Right lobe of liver (tissue), 6 donors: ENCODE data around the gene SLC39A6. TPM values are rescaled to one million over a fixed set of nuclear protein-coding genes. Genes with fewer than 3 reads are reported as not detected.
A peak's percentile ranks its signal among the peaks of the same experiment; 100 is the strongest.
"Not testable (repeated sequence)": the region's sequence is repeated elsewhere in the genome, so short reads cannot be mapped to it uniquely, and the experiment has no call there.

Experiments
- ATAC-seq, 4 donors: fragments of 200-7000 bp; cut with Tn5 transposase; one replicate each; pipeline ENCODE4 v1.9.1; 2020; ENCODE audit warnings: mild to moderate bottlenecking in 4 of 4, moderate library complexity in 4 of 4
- DNase-seq, 3 donors: peaks; one replicate each; pipeline ENCODE4 v3.0.0-alpha.2; 2020
- H3K27ac ChIP-seq, 3 donors: fragments of 200-600 bp; one replicate each; pipeline ENCODE4 v1.8.0; 2022
- H3K27me3 ChIP-seq, 2 donors: fragments of 200-600 bp; one replicate each; pipeline ENCODE4 v1.8.0; 2022
- H3K36me3 ChIP-seq, 4 donors: fragments of 200-600 bp; sonication (generic) in 1 of 4; one replicate each; pipeline versions ENCODE4 v1.5.1 to v1.8.0; 2017 to 2022; ENCODE audit warnings: control low read depth in 1 of 4
- H3K4me1 ChIP-seq, 4 donors: fragments of 200-600 bp; sonication (generic) in 1 of 4; one replicate each; pipeline versions ENCODE4 v1.5.1 to v1.8.0; 2017 to 2022; ENCODE audit warnings: control low read depth in 1 of 4
- H3K4me3 ChIP-seq, 3 donors: fragments of 200-600 bp; one replicate each; pipeline ENCODE4 v1.8.0; 2022
- H3K9me3 ChIP-seq, 4 donors: fragments of 200-600 bp; sonication (generic) in 1 of 4; one replicate each; pipeline versions ENCODE4 v1.5.1 to v1.8.0; 2017 to 2022; ENCODE audit warnings: control low read depth in 1 of 4
- POLR2A ChIP-seq: fragments of 450-650 bp; IDR thresholded peaks from one replicate; pipeline ENCODE4 v1.6.1; 2017; ENCODE audit warnings: antibody characterized with exemption, mild to moderate bottlenecking
- WGBS: methylation state at CpG from one replicate; pipeline ENCODE4 v1.1.6; 2018; ENCODE audit warnings: low coverage, low lambda C conversion rate; ENCODE audit not compliant: insufficient coverage; ENCODE audit errors: missing lambda C conversion rate; 5-methylcytosine and 5-hydroxymethylcytosine counted together
- intact Hi-C, 2 donors: fragments of 100-400 bp; cut with DNase I; formaldehyde crosslinking; loops; one replicate each; pipeline versions ENCODE4 v1.11.2 to v1.14.1; 2022
- total RNA-seq, 6 experiments: library from RNA; depleted of rRNA in 2 of 6; stranded (reverse); fragments of >200 nt in 2 of 6; fragmentation: NEBNext Ultra II Directional in 3 of 6; extraction: Animal tissue kit (Norgen Biotek cat#: 25700) in 3 of 6; gene quantifications; one replicate each; pipeline versions ENCODE4 v1.1.0 to v1.2.4, GENCODE V29; 2016 to 2023
- TF ChIP-seq, protein P1 (sequence below), 4 donors: fragments of 200-600 bp in 3 of 4; fragments of 450-650 bp in 1 of 4; IDR thresholded peaks; one replicate each; pipeline versions ENCODE4 v1.5.1 to v1.8.0; 2016 to 2022; ENCODE audit warnings: antibody characterized with exemption in 4 of 4, mild to moderate bottlenecking in 2 of 4
- donor health status: DM: no; HTN: yes; CAD: no.
- donor health status: DM: no; HTN: no; CAD: no.
- donor health status: DM: no; HTN: no; CAD: no.
- donor health status: DM: no; HTN: yes; CAD: no.
- donor health status: DM: no; HTN: yes; CAD: no.

SLC39A6 gene
- total RNA-seq, 6 experiments from 2014 or later, result 6.5 to 13.2 (median 8.7) TPM

DNA sequence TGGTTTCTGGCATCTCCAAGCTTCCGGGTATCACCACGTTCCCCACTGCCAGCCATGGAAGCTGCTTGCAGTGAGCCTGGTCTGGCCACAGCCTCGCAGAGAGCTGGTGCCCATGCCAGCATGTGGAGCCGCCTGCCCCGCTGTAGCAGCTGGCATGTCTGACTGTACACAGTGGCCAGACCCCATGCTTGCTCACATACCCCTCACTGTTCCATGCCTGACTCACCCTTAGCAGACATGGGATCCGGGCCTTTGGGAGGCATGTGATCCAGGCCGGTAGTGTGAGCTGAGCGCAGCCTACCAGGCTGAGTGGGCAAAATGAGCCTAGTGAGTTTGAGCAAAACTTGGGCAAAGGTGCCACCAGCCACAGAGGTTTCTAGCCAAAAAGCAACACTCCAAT is 43.0 kb downstream of the SLC39A6 start:
- H3K36me3 ChIP-seq, result no peaks in the 10 kb centered on the region
- intact Hi-C loops, result no loop called here
- TF ChIP-seq, protein P1, sequence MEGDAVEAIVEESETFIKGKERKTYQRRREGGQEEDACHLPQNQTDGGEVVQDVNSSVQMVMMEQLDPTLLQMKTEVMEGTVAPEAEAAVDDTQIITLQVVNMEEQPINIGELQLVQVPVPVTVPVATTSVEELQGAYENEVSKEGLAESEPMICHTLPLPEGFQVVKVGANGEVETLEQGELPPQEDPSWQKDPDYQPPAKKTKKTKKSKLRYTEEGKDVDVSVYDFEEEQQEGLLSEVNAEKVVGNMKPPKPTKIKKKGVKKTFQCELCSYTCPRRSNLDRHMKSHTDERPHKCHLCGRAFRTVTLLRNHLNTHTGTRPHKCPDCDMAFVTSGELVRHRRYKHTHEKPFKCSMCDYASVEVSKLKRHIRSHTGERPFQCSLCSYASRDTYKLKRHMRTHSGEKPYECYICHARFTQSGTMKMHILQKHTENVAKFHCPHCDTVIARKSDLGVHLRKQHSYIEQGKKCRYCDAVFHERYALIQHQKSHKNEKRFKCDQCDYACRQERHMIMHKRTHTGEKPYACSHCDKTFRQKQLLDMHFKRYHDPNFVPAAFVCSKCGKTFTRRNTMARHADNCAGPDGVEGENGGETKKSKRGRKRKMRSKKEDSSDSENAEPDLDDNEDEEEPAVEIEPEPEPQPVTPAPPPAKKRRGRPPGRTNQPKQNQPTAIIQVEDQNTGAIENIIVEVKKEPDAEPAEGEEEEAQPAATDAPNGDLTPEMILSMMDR (IDR thresholded peaks at IDR 0.05), result no peak
- TF ChIP-seq POLR2A, result no peak
- DNase-seq (no peak), ATAC-seq (no peak)
- H3K9me3 ChIP-seq, result no peaks in the 10 kb centered on the region
- H3K4me1 ChIP-seq, result no peaks in the 10 kb centered on the region
- no peaks in the 10 kb centered on the region for H3K27me3 ChIP-seq
- H3K27ac ChIP-seq, result no peak overlapping the region
- H3K4me3 ChIP-seq, result no peak overlapping the region
- WGBS, result 72% methylated on average over 5 of the region's 8 CpGs

- DNase-seq (no peak), ATAC-seq (peak in 1 of 4 donors; percentile 36)
- no peak for TF ChIP-seq POLR2A
- intact Hi-C loops, result no loop called here
- Histone ChIP-seq H3K27ac (no peak overlapping the region), H3K36me3 (no peaks in the 10 kb centered on the region), H3K9me3 (no peaks in the 10 kb centered on the region), H3K4me3 (no peak overlapping the region), H3K27me3 (no peaks in the 10 kb centered on the region), H3K4me1 (no peaks in the 10 kb centered on the region)
- WGBS, result no CpG with 5 or more reads among the region's 4 CpGs
These were observed 43.9 kb downstream of the SLC39A6 start for GRCh38 chr18:36085195-36085594.

DNA sequence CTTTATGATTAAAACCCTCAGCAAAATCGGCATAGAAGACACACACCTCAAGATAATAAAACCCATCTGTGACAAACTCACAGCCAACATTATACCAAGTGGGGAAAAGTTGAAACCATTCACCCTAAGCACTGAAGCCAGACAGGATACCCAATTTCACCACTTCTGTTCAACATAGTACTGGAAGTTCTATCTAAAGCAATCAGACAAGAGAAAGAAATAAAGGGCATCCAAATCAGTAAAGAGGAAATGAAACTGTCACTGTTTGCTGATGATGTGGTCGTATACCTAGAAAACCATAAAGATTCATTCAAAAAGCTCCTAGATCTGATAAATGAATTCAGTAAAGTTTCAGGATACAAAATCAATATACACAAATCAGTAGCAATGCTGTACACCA is 45.4 kb downstream of the SLC39A6 start:
- Histone ChIP-seq H3K4me1 (no peaks in the 10 kb centered on the region), H3K4me3 (no peak overlapping the region), H3K27ac (no peak overlapping the region), H3K36me3 (no peaks in the 10 kb centered on the region), H3K9me3 (no peaks in the 10 kb centered on the region), H3K27me3 (no peaks in the 10 kb centered on the region)
- ATAC-seq (no peak), DNase-seq (no peak)
- TF ChIP-seq, protein P1 (IDR thresholded peaks at IDR 0.05), result no peak
- TF ChIP-seq POLR2A, result no peak
- intact Hi-C loops, result no loop called here
- 53% methylated on average over 2 of the region's 2 CpGs for WGBS

- H3K27ac ChIP-seq, H3K4me1 ChIP-seq, H3K36me3 ChIP-seq, H3K4me3 ChIP-seq, intact Hi-C loops, H3K27me3 ChIP-seq, ATAC-seq, H3K9me3 ChIP-seq, DNase-seq: not testable (repeated sequence)
- WGBS, result 85% methylated on average over 2 of the region's 2 CpGs
These were observed 48.0 kb downstream of the SLC39A6 start for GRCh38 chr18:36081118-36081517.

- Histone ChIP-seq H3K9me3 (no peaks in the 10 kb centered on the region), H3K36me3 (no peaks in the 10 kb centered on the region), H3K4me3 (no peak overlapping the region), H3K27me3 (no peaks in the 10 kb centered on the region), H3K27ac (no peak overlapping the region), H3K4me1 (no peaks in the 10 kb centered on the region)
- no peak for TF ChIP-seq POLR2A
- TF ChIP-seq, protein P1 (IDR thresholded peaks at IDR 0.05), result no peak
- 71% methylated on average over 3 of the region's 6 CpGs for WGBS
- intact Hi-C loops, result no loop called here
- DNase-seq (no peak), ATAC-seq (no peak)
These were observed 50.2 kb downstream of the SLC39A6 start for GRCh38 chr18:36078751-36079529.

GRCh38 chr18:36077764-36078163 is 51.4 kb downstream of the SLC39A6 start:
- H3K27ac ChIP-seq, intact Hi-C loops, ATAC-seq, H3K9me3 ChIP-seq, H3K27me3 ChIP-seq, H3K36me3 ChIP-seq, DNase-seq, H3K4me3 ChIP-seq, H3K4me1 ChIP-seq: not testable (repeated sequence)
- no CpG with 5 or more reads among the region's 27 CpGs for WGBS
